IMR-90 (cell line): ENCODE data around the gene GNG7.

ENCODE experiments used
- CEBPB ChIP-seq: IDR thresholded peaks from 2 replicates; pipeline ENCODE4 v1.6.1; 2012; ENCODE audit warnings: low read depth, low read length, improper control_type of control experiment
- ELK1 ChIP-seq: fragments of 150-350 bp; IDR thresholded peaks from 2 replicates; pipeline ENCODE4 v1.6.1; 2016; ENCODE audit warnings: low read depth, mild to moderate bottlenecking, low read length, moderate library complexity, borderline replicate concordance
- FOS ChIP-seq: fragments of 150-350 bp; IDR thresholded peaks from 2 replicates; pipeline ENCODE4 v1.6.1; 2016; ENCODE audit warnings: low read depth, low read length
- MAZ ChIP-seq: IDR thresholded peaks from 2 replicates; pipeline ENCODE4 v1.6.1; 2012; ENCODE audit warnings: low read depth, mild to moderate bottlenecking, low read length, improper control_type of control experiment, moderate library complexity, borderline replicate concordance
- MXI1 ChIP-seq: IDR thresholded peaks from 2 replicates; pipeline ENCODE4 v1.6.1; 2012; ENCODE audit warnings: low read depth, mild to moderate bottlenecking, low read length, moderate library complexity, borderline replicate concordance
- POLR2A ChIP-seq: IDR thresholded peaks from 2 replicates; pipeline ENCODE4 v1.6.1; 2012; ENCODE audit warnings: mild to moderate bottlenecking, low read depth, low read length
- SMC3 ChIP-seq: fragments of 150-350 bp; IDR thresholded peaks from 2 replicates; pipeline ENCODE4 v1.6.1; 2016; ENCODE audit warnings: low read depth, mild to moderate bottlenecking, antibody characterized with exemption, low read length, moderate library complexity
- USF2 ChIP-seq: fragments of 150-350 bp; IDR thresholded peaks from 2 replicates; pipeline ENCODE4 v1.6.1; 2017; ENCODE audit warnings: mild to moderate bottlenecking, antibody characterized with exemption, low read length, low read depth
- TF ChIP-seq, protein P1 (sequence below): conservative IDR thresholded peaks from 2 replicates; pipeline ENCODE4 v1.5.1; 2012; ENCODE audit warnings: mild to moderate bottlenecking, low read depth, low read length, improper control_type of control experiment

GRCh38 chr19:2744113-2744512 is 41.6 kb upstream of the GNG7 start:
- TF ChIP-seq POLR2A (no peak), MXI1 (no peak), MAZ (no peak), ELK1 (no peak), USF2 (no peak), SMC3 (no peak), CEBPB (no peak), FOS (no peak)
- TF ChIP-seq, protein P1, sequence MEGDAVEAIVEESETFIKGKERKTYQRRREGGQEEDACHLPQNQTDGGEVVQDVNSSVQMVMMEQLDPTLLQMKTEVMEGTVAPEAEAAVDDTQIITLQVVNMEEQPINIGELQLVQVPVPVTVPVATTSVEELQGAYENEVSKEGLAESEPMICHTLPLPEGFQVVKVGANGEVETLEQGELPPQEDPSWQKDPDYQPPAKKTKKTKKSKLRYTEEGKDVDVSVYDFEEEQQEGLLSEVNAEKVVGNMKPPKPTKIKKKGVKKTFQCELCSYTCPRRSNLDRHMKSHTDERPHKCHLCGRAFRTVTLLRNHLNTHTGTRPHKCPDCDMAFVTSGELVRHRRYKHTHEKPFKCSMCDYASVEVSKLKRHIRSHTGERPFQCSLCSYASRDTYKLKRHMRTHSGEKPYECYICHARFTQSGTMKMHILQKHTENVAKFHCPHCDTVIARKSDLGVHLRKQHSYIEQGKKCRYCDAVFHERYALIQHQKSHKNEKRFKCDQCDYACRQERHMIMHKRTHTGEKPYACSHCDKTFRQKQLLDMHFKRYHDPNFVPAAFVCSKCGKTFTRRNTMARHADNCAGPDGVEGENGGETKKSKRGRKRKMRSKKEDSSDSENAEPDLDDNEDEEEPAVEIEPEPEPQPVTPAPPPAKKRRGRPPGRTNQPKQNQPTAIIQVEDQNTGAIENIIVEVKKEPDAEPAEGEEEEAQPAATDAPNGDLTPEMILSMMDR, result no peak
